GM23338 (cell line): ENCODE measurements around the gene COX17. TPM values are rescaled to one million over a fixed set of nuclear protein-coding genes. Genes with fewer than 3 reads are reported as not detected.

Experiments used
- ATAC-seq: fragments of 200-7000 bp; cut with Tn5 transposase; 3 replicates; pipeline ENCODE4 v1.9.1; 2020
- DNase-seq: peaks from one replicate; pipeline ENCODE4 v3.0.0-alpha.2; 2015; ENCODE audit warnings: low spot score
- H2AFZ ChIP-seq: fragments of 200-600 bp; sonication (generic); 2 replicates; pipeline ENCODE4 v1.8.0; 2016; ENCODE audit warnings: antibody characterized with exemption, mild to moderate bottlenecking, moderate library complexity
- H3F3A ChIP-seq: fragments of 200-600 bp; sonication (generic); replicated peaks from 2 replicates; pipeline ENCODE4 v1.8.0; 2017; ENCODE audit warnings: antibody characterized with exemption, mixed run types, low read depth
- H3K27ac ChIP-seq: fragments of 200-600 bp; sonication (generic); 2 replicates; pipeline ENCODE4 v1.6.1; 2016; ENCODE audit warnings: low read depth
- H3K27me3 ChIP-seq: fragments of 200-600 bp; sonication (generic); 2 replicates; pipeline ENCODE4 v1.8.0; 2016; ENCODE audit warnings: mild to moderate bottlenecking, mixed run types, moderate library complexity; ENCODE audit not compliant: insufficient read depth
- H3K36me3 ChIP-seq: fragments of 200-600 bp; sonication (generic); 2 replicates; pipeline ENCODE4 v1.8.0; 2016; ENCODE audit warnings: mild to moderate bottlenecking; ENCODE audit not compliant: insufficient read depth
- H3K4me1 ChIP-seq: fragments of 200-600 bp; sonication (generic); 2 replicates; pipeline ENCODE4 v1.8.0; 2016; ENCODE audit warnings: mild to moderate bottlenecking, moderate library complexity; ENCODE audit not compliant: insufficient read depth
- H3K4me2 ChIP-seq: fragments of 200-600 bp; sonication (generic); 2 replicates; pipeline ENCODE4 v1.7.1; 2017; ENCODE audit warnings: mixed run types
- H3K4me3 ChIP-seq: fragments of 200-600 bp; sonication (generic); 2 replicates; pipeline ENCODE4 v1.6.1; 2016; ENCODE audit warnings: mixed run types
- H3K79me2 ChIP-seq: fragments of 200-600 bp; sonication (generic); replicated peaks from 2 replicates; pipeline ENCODE4 v1.8.0; 2017; ENCODE audit warnings: mild to moderate bottlenecking; ENCODE audit not compliant: insufficient read depth
- H3K9me2 ChIP-seq: fragments of 200-600 bp; sonication (generic); 2 replicates; pipeline ENCODE4 v1.8.0; 2017; ENCODE audit not compliant: insufficient read depth
- H4K20me1 ChIP-seq: fragments of 200-600 bp; sonication (generic); replicated peaks from 2 replicates; pipeline ENCODE4 v1.8.0; 2017; ENCODE audit warnings: mild to moderate bottlenecking; ENCODE audit not compliant: insufficient read depth
- H3K27ac Mint-ChIP-seq: 2 replicates; pipeline ENCODE4 v1.8.0; 2020; ENCODE audit warnings: inconsistent platforms, mild to moderate bottlenecking, moderate library complexity, mixed read lengths
- H3K27me3 Mint-ChIP-seq: 3 replicates; pipeline ENCODE4 v1.8.0; 2022; ENCODE audit warnings: low read depth, mild to moderate bottlenecking, moderate library complexity, mixed read lengths, inconsistent platforms; ENCODE audit not compliant: insufficient read depth, poor library complexity
- H3K36me3 Mint-ChIP-seq: 3 replicates; pipeline ENCODE4 v1.8.0; 2021; ENCODE audit warnings: low read depth, mild to moderate bottlenecking, inconsistent platforms, moderate library complexity, mixed read lengths
- H3K4me1 Mint-ChIP-seq: 3 replicates; pipeline ENCODE4 v1.8.0; 2020; ENCODE audit warnings: mild to moderate bottlenecking, inconsistent platforms, mixed read lengths
- H3K4me3 Mint-ChIP-seq: 3 replicates; pipeline ENCODE4 v1.8.0; 2021; ENCODE audit warnings: moderate library complexity, mild to moderate bottlenecking, inconsistent platforms, mixed read lengths
- H3K9me3 Mint-ChIP-seq: 3 replicates; pipeline ENCODE4 v1.8.0; 2020; ENCODE audit warnings: moderate library complexity, mild to moderate bottlenecking, inconsistent platforms, mixed read lengths
- CTCF ChIP-seq, 2 experiments: fragments of 200-600 bp in 1 of 2; sonication (generic) in 1 of 2; conservative IDR thresholded peaks; 2 replicates each; pipeline versions ENCODE4 v1.5.1 to v1.6.1; 2016 to 2017; ENCODE audit warnings: antibody characterized with exemption in 2 of 2, low read depth in 2 of 2, mild to moderate bottlenecking in 2 of 2, moderate library complexity in 1 of 2
- ETS1 ChIP-seq: IDR thresholded peaks from 2 replicates; pipeline ENCODE4 v1.6.1; 2016; ENCODE audit warnings: antibody characterized with exemption
- REST ChIP-seq: IDR thresholded peaks from one replicate; pipeline ENCODE4 v1.6.1; 2018; ENCODE audit warnings: antibody characterized with exemption; ENCODE audit not compliant: unreplicated experiment
- ZNF462 ChIP-seq: fragments of 250-450 bp; sonication (Bioruptor Pico); IDR thresholded peaks from 2 replicates; pipeline ENCODE4 v1.5.0; 2020; ENCODE audit warnings: mild to moderate bottlenecking, moderate library complexity
- polyA plus RNA-seq: library from polyadenylated mRNA; unstranded; fragments of >200 nt; fragmentation: Nextera tagmentation; extraction: Ambion mirVana; gene quantifications from 2 replicates; pipeline ENCODE4 v1.2.1, GENCODE V29; 2016
- total RNA-seq: library from RNA; depleted of rRNA; stranded (reverse); fragments of >200 nt; shearing (Covaris generic); gene quantifications from 2 replicates; pipeline ENCODE4 v1.2.3, GENCODE V29; 2014

Gene COX17
- total and polyA plus RNA-seq, 2 experiments from 2014 or later = 24.0 to 324 TPM

GRCh38 chr3:119647843-119648575 is 29.2 kb downstream of the COX17 start:
- no peak for TF ChIP-seq ETS1
- TF ChIP-seq REST = no peak
- TF ChIP-seq CTCF (conservative IDR thresholded peaks at IDR 0.05; ENCODE audit: low read depth in 2 of 2) = no peak
- TF ChIP-seq ZNF462 (CRISPR knock-in tag) = no peak
- no peaks in the 10 kb centered on the region for H4K20me1 ChIP-seq
- H3K4me3 ChIP-seq = no peak overlapping the region
- peaks cover 21% of the 10 kb centered on the region for H3K4me1 ChIP-seq
- H3K4me2 ChIP-seq = peak overlapping the region; percentile 61
- H3K27me3 ChIP-seq = no peaks in the 10 kb centered on the region
- H3K27ac ChIP-seq = no peak overlapping the region
- H2AFZ ChIP-seq = peak overlapping the region; percentile 82; the same call in 1 of the 2 replicates
- Mint-ChIP-seq H3K9me3 (no peaks in the 10 kb centered on the region), H3K36me3 (no peaks in the 10 kb centered on the region), H3K4me3 (no peak overlapping the region), H3K27ac (no peak overlapping the region; the same call in 1 of the 2 replicates), H3K4me1 (peaks cover 24% of the 10 kb centered on the region), H3K27me3 (no peaks in the 10 kb centered on the region)
- no peaks in the 10 kb centered on the region for H3K36me3 ChIP-seq
- no peak for DNase-seq
- H3K9me2 ChIP-seq = peaks cover 6% of the 10 kb centered on the region; the same call in 1 of the 2 replicates
- 0 out of 3 replicates have a peak, but pooled peaks have one; percentile 26 for ATAC-seq
- no peaks in the 10 kb centered on the region for H3K79me2 ChIP-seq
- H3F3A ChIP-seq = no peaks in the 10 kb centered on the region
